GM21723 (cell line): ENCODE data around the gene ANKRD65.
"Not testable (repeated sequence)": the region's sequence is repeated elsewhere in the genome, so short reads cannot be mapped to it uniquely, and the experiment has no call there.

ENCODE experiments used
- ATAC-seq: cut with Tn5 transposase; IDR thresholded peaks from one replicate; pipeline ENCODE4 v1.9.1; 2021; ENCODE audit warnings: mild to moderate bottlenecking, moderate library complexity; ENCODE audit not compliant: unreplicated experiment

The ANKRD65 gene

DNA sequence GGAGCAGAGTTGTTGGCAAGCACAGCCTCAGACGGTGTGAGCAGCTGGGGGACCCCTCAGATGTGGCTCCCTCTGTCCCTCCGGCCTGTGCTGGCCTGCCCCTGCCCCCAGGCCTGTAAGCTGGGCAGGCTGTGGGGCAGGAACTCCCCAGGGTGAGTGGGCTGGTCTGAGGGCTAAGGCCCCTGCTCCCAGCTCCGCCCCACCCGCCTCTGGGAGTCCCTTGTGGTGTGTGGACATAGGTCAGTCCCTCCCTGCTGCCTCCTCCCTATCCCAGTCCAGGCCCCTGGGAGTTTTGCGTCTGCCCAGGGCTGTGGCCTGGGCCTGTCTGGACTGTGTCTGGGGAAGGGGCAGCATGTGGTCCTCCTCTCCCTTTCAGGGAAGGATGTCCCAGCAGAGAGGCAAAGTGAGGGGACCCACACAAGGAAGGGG, 10.8 kb upstream of the ANKRD65 start:
- no peak for ATAC-seq

GRCh38 chr1:1430992-1431844, 10.1 kb upstream of the ANKRD65 start:
- ATAC-seq, result no peak

- ATAC-seq, result no peak
Observed at GRCh38 chr1:1430114-1430982, 9.3 kb upstream of the ANKRD65 start.

DNA sequence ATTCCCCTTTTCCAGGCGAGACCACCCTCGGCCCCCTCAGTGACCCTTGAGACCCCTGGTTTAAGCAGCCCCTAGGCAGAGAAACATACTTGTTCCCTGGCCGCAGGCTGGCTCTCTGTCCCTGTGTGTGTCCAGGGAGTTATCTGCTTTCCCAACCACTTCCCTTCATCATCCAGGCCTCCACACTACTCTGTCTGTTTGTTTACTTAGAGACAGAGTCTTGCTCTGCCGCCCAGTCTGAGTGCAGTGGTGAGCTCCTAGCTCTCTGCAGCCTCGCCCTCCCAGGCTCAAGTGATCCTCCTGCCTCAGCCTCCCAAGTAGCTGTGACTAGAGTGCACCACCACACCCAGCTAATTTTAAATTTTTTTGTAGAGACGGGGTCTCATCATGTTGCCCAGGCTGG, 8.6 kb upstream of the ANKRD65 start:
- no peak for ATAC-seq

DNA sequence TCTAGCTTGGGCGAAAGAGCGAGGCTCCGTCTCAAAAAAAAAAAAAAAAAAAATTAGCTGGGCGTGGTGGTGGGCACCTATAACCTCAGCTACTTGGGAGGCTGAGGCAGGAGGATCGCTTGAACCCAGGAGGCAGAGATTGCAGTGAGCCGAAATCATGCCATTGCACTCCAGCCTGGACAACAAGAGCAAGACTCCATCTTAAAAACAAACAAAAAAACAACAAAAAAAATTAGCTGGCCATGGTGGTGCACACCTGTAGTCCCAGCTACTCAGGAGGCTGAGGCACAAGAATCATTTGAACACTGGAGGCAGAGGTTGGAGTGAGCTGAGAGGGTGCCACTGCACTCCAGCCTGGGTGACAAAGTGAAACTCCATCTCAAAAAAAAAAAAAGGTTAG, 7.9 kb upstream of the ANKRD65 start:
- not testable (repeated sequence) for ATAC-seq

GRCh38 chr1:1428174-1428573, 7.1 kb upstream of the ANKRD65 start:
- ATAC-seq, result no peak

DNA sequence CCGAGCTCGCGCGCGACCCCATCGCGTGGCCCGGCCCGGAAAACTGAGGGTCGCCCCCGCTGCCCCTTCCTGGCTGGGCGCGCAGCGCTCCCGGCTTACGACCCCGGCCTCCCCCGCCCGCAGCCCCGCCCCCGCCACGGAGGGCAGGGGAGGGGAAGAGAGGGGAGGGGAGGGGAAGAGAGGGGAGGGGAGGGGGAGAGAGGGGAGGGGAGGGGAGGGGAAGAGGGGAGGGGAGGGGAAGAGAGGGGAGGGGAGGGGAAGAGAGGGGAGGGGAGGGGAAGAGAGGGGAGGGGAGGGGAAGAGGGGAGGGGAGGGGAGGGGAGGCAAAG, 6.7 kb upstream of the ANKRD65 start:
- no peak for ATAC-seq

GRCh38 chr1:1427106-1427819, 6.2 kb upstream of the ANKRD65 start:
- no peak for ATAC-seq

DNA sequence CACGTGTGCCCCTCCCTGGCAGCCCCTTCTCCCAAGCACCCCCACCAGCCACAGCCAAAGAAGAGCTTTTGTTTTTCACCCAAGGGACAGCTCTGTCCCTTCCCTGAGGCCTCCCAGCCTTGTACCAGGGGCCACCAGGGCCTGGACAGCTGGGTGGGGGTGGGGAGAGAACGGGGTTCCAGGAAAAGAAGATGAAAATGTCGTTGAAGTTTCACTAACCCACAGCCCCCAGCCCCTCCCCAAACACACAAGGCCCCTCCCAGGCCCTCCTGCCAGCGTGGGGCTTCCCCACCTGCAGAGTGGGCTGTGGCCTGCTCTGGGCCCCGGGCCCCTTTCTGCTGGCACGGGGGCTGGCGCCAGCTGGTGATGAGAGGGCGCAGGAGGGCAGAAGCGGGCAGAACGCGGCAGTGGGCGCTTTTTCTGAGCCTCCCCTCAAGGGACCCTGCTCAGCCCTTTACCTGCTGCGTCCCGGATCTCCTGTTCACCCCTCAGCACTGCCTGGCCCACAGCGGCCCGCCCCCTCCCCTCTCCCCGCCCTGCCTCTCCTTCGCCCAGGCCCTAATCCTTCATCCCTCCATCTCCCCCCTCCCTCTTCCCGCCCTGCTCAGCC, 5.5 kb upstream of the ANKRD65 start:
- no peak for ATAC-seq

GRCh38 chr1:1425753-1426495, 4.8 kb upstream of the ANKRD65 start:
- ATAC-seq, result no peak

DNA sequence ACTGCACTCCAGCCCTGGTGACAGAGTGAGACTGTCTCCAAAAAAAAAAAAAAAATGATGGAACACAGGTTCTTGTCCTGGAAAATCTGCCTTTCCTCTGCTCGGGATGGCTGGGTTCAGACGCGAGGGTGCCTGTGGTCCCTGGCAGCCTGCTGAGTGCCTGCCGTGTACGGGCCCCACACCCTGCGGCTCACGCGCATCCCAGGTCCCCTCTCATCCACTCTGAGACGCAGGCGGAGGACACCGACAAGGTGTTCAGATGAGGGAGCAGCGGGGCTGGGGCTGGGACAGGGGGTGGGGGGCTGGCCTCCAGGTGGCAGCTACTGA, 4.3 kb upstream of the ANKRD65 start:
- ATAC-seq, result no peak

DNA sequence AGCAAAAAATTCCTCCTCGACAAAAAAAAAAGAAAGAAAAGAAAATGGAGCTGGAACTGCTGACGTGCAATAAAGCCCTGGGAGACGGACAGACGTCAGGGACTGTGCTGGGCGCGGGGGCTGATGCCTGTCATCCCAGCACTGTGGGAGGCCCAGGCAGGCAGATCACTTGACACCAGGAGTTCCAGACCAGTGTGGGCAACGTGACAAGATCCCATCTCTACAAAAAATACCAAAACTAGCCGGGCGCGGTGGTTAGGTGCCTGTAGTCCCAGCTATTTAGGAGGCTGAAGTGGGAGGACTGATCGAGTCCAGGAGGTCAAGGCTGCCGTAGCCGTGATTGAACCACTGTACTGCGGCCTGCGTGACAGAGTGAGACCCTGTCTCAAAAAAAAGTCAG, 3.6 kb upstream of the ANKRD65 start:
- no peak for ATAC-seq

DNA sequence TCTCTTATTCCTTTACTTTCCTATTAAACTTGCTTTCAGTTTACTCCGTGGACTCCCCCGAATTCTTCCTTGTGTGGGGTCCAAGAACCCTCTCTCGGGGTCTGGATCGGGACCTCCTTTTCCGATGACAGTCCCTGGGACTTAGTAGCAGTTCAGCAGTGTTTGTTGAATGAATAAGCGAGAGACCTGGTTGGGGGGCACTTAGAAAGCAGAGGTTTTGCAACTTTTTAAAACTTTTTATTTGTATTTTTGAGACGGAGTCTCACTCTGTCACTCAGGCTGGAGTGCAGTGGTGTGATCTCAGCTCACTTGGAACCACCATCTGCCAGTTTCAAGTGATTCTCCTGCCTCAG, 2.1 kb upstream of the ANKRD65 start:
- ATAC-seq, result no peak

GRCh38 chr1:1422465-1423244, 1.6 kb upstream of the ANKRD65 start:
- ATAC-seq, result no peak

GRCh38 chr1:1421907-1422464, 910 bp upstream of the ANKRD65 start:
- ATAC-seq, result no peak

GRCh38 chr1:1420654-1421141, 378 bp downstream of the ANKRD65 start:
- ATAC-seq, result no peak

DNA sequence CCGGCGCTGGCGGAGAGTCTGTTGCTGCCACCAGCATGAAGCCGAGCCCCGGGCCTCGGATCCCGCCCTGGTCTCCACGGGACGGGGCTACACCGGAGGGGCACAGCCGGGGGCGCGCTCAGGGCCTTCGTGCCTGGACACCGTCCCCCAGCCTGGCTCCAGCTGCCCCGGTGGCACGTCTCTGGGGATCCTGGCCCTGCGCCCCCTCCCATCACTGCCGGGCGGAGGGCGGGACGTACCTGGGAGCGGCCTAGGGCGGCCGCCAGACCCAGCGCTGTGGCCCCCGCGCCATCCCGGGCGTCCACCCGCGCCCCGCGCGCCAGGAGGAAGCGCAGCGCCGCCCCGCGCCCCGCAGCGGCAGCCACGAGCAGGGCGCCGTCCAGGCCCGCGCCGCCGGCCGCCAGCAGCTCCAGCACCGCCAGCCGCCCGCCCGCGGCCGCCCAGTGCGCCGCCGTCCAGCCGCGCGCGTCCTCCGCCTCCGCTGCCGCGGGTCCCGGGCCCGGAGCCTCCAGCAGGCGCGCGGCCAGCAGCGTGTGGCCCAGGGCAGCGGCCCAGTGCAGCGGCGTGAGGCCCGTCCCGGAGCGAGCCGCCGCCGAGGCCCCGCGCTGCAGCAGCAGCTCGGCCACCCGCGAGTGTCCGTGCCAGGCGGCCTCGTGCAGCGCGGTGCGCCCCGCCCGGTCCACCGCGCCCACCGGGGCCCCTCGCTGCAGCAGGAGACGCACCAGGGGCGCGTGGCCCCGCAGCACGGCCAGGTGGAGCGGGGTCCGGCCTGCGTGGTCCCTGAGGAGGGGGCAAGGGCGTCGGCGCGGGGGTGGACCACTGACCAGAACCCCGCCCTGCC, 1.0 kb downstream of the ANKRD65 start:
- no peak for ATAC-seq

GRCh38 chr1:1419363-1419812, 1.7 kb downstream of the ANKRD65 start:
- no peak for ATAC-seq
